GM18517 (cell line): Measurements from ENCODE around the gene PHF3.

Experiments used
- ATAC-seq: cut with Tn5 transposase; IDR thresholded peaks from one replicate; pipeline ENCODE4 v1.9.1; 2021; ENCODE audit warnings: mild to moderate bottlenecking, moderate library complexity; ENCODE audit not compliant: unreplicated experiment

Gene PHF3

GRCh38 chr6:63644668-63645326, 9.2 kb downstream of the PHF3 start:
- no peak for ATAC-seq

DNA sequence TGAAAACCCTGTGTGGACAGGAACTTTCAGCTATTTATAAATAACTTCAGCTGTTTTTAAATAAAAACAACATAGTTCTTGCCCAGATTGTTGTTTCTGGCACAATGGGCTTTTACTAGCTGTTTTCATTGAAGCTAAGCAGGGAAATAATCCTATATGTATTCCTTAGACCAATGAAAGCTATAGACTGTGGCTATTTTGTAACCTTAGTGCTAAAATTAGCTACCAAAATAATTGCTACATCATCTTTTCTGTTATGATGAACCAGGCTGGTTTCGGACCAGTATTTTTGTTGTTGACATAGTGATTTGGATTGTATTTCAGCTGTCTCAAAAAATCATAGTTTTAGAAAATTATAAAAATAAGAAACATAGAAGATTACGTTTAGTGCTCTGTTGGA, 13.7 kb downstream of the PHF3 start:
- no peak for ATAC-seq

GRCh38 chr6:63649847-63650265, 14.3 kb downstream of the PHF3 start:
- no peak for ATAC-seq

GRCh38 chr6:63652980-63653379, 17.4 kb downstream of the PHF3 start:
- no peak for ATAC-seq

GRCh38 chr6:63660757-63661156, 25.2 kb downstream of the PHF3 start:
- ATAC-seq: no peak

DNA sequence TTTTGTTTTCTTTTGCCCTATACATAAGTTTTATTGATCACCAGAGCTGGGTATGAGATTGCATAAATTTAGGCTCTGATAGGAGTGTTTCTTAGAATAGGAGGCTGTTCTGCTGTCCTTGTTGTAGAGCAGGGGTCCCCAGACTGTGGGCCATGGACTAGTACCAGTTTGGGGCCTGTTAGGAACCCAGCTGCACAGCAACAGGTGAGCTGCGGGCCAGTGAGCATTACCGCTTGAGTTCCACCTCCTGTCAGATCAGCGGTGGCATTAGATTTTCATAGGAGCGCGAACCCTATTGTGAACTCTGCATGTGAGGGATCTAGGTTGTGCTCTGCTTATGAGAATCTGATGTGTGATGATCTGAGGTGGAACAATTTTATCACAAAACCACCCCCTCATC, 26.2 kb downstream of the PHF3 start:
- ATAC-seq: no peak

- no peak for ATAC-seq
Measured at GRCh38 chr6:63663147-63663955, 27.7 kb downstream of the PHF3 start.

- ATAC-seq: no peak
Measured at GRCh38 chr6:63663956-63664281, 28.3 kb downstream of the PHF3 start.

GRCh38 chr6:63671098-63671754, 35.6 kb downstream of the PHF3 start:
- no peak for ATAC-seq

DNA sequence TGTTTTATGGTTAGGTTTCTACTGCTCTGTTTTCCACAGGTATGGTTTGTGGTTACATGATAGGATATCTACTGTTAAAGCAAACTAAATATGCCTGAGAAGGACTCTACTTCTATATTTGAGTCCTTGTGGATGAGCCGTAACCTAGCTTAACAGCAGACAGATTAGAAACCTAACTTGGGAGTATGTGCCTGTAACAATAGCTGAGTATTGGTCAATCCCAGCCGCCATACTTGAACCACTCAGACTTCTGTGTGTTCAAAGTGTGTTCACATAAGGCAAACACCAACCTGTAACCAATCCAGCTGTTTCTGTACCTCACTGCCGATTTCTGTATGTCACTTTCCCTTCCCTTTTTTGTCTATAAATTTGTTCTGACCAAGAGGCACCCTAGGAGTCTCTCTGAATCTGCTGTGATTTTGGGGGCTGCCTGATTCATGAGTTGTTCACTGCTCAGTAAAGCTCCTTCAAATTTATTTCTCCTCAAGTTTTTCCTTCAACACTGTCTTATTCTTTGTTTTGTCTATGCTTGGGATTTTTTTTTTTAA, 37.1 kb downstream of the PHF3 start:
- ATAC-seq: no peak

- no peak for ATAC-seq
Measured at GRCh38 chr6:63673692-63674091, 38.1 kb downstream of the PHF3 start.

DNA sequence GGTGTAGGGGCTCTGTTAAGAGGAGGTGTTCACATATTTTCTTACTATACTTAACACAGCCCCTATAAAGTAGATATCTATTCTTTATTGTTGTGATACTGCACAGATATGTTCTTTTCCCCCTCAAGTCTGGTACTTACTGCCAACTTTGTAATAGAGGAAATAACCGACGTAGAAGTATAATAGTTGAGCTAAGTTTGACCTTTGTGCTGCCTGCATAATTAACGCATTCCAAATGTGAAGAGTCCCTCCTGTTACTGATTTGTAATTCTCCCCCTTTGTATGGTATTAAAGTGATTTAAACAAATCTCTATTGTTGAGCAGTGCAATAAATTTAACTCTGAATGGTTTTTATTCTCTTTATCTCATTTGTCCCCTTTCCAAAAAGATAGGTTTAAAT, 39.0 kb downstream of the PHF3 start:
- no peak for ATAC-seq

DNA sequence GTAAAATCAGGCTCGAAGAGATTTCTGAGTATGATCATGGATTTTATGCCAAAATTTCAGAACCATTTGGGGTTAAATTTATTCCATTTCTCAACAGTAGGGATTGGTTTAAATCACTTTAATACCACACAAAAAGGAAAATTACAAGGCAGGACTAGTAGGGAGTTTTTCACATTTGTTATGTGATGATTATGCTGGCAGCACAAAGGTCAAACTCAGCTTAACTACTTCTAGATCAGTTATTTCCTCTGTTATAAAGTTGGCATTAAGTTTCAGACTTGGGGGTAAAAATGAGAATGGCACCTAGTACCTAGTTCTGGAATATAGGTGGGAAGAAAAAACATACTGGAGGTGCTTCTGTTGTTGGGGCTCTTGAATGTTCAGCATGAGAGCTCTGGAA, 39.5 kb downstream of the PHF3 start:
- no peak for ATAC-seq

DNA sequence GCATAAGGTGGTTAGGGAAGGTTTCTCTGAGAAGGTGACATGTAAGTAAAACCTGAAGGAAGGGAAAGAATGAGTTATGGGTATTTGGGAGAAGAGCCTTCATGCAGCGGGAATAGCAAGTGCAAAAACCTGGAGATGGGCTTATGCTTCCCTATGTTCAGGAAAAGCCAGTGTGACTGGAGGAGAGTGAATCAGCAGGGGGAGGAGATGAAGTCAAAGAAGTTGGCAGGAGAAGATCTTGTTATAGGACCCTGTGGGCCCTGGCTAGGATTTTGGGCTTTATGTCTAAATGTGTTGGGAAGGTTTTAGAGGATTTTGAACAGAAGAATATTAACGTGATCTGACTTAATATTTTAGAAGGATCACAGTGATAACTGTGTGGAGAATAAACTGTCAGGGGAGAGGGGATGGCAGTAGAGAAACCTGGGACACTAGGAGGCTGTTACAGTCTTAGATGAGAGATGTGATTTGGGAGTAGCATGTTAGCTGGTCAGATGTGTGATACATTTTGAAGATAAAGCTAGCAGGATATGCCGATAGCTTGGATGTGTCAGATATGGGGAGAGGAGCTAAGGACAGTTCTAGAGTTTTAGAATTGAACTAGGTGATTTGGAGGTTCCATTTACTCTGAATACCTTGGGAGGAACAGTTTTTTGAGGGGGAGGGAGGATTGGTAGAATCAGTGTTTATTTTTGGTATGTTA, 41.0 kb downstream of the PHF3 start:
- no peak for ATAC-seq

- no peak for ATAC-seq
Measured at GRCh38 chr6:63677282-63677681, 41.7 kb downstream of the PHF3 start.

GRCh38 chr6:63683071-63683603, 47.5 kb downstream of the PHF3 start:
- peak; percentile 37 for ATAC-seq

DNA sequence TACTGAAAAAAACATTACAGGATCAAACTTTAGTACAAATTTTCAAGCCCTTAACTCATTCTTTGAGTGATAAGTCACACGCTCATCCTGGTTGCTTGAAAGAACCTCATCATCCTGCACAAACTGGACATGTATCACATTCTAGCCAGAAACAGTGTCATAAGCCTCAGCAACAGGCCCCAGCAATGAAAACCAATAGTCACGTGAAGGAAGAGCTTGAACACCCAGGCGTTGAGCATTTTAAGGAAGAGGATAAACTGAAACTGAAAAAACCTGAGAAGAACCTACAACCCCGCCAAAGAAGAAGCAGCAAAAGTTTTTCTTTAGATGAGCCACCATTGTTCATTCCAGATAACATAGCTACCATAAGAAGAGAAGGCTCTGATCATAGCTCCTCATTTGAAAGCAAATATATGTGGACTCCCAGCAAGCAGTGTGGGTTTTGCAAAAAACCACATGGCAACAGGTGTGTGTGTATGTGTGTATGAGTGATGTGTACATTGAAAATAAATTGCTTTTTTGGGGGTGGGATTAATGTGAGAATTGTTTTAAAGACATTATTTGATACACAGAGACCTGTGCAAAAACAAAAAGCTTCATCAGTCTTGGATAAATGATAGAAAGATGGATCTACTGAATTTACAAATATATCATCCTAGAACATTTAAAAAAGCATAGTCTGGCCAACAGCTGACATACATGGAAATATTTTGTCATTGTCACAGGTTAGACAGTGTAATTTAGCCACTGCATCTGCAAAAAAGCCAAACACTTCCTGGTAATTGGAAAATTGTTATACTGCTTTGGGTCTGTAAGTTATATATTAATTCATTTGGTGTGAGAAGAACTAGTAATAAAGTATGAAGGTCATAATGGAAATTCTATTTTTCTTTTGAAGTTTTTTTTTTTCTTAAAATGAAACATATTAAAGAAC, 50.1 kb downstream of the PHF3 start:
- peak; percentile 85 for ATAC-seq

DNA sequence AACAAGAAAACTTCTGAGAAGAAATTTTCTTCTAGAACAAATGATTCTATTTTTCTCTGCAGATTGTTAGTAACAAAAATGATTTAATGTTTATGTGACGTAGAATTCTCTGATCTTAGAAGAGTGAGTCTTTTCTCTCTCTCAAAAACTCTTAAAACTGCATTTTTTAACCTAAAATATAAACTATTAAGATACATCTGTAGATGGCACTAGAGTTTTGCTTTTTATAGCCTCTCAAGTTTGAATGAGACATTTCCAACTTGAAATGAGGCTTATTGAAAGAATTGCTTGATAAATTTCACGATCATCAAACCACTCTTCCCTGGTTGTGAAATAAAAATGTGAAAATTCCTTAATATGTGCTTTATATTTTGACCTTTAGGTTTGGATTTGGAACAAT, 53.8 kb downstream of the PHF3 start:
- ATAC-seq: no peak

GRCh38 chr6:63690221-63690620, 54.6 kb downstream of the PHF3 start:
- ATAC-seq: no peak

- no peak for ATAC-seq
Measured at GRCh38 chr6:63705707-63706106, 70.1 kb downstream of the PHF3 start.
